ENCODE results near the gene NUP107.

DNA sequence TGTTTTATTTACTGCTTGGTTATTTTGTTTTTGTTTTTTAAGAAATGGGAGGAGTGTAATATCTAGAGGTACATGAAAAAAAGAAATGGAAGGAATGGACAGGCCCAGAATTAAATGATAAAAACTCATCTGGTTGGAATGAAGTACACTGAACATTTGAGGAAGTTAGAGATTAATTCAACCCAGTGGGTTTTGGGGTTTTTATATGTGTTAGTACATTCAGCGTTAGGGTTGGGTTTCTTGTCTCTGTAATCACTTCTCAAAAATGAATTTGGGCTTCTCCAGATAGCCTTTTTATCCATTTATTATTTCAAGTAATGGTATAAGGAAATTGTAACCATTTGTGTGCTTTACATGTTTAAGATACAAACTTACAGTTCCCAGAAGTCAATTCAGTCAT, 19.5 kb upstream of the NUP107 start:
- no peak for TF ChIP-seq CTCF (conservative IDR thresholded peaks at IDR 0.05)
- no peak for TF ChIP-seq ZFX (IDR thresholded peaks at IDR 0.05)

All from C4-2B (cell line).